Measurements from ENCODE around the gene NCOR2. TPM values are rescaled to one million over a fixed set of nuclear protein-coding genes. Genes with fewer than 3 reads are reported as not detected.

NCOR2 gene
- polyA plus RNA-seq, 1 donor (not counting 4 experiments of a cell fraction or from before 2014, with no cell fraction given) = 4.7 TPM

DNA sequence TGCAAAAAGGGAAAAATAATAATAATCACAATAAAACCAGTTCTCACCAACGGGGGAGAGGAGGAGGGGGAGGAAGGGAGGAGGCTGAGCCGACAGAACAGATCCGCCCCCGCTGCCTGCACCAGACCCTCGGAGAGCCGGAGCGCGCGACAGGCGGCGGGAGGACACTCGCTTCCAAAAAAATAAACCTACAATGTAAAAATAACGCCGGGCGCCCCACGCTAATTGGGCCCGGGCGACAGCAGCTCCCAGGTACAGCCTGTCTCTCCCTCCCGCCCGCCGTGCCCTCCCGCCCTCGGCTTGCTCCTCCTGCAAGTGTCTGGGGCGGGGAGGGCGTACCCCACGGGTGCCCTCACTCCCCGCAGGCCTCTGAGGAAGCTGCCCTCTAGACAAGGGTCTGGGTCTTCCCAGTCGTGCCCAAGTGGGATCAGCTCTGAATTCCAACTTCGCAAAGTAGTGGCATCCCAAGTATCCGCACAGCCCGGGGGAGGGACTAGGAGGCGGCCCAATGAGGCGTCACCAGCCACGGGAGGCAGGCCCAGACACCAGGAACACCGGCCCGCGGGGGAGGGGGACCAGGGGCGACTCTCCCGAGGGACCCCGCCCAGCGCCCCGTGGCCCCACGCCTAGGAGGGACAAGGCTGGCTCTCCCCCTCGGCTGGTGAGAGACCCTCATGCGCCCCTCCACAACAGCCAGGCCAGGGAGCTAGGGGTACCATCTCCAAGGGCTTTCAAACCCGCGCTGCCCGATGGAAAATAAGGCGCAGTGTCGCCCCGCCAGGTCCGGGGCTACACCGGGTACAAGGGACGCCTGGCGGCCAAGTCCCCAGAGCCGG, 1.0 kb downstream of the NCOR2 start:
- TF ChIP-seq, protein P1, sequence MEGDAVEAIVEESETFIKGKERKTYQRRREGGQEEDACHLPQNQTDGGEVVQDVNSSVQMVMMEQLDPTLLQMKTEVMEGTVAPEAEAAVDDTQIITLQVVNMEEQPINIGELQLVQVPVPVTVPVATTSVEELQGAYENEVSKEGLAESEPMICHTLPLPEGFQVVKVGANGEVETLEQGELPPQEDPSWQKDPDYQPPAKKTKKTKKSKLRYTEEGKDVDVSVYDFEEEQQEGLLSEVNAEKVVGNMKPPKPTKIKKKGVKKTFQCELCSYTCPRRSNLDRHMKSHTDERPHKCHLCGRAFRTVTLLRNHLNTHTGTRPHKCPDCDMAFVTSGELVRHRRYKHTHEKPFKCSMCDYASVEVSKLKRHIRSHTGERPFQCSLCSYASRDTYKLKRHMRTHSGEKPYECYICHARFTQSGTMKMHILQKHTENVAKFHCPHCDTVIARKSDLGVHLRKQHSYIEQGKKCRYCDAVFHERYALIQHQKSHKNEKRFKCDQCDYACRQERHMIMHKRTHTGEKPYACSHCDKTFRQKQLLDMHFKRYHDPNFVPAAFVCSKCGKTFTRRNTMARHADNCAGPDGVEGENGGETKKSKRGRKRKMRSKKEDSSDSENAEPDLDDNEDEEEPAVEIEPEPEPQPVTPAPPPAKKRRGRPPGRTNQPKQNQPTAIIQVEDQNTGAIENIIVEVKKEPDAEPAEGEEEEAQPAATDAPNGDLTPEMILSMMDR (optimal IDR thresholded peaks at IDR 0.05 in 1 of 3, IDR thresholded peaks at IDR 0.05 in 1 of 3, conservative IDR thresholded peaks at IDR 0.05 in 1 of 3; ENCODE audit: extremely low read depth in 1 of 3, insufficient read depth in 2 of 3, low read length in 3 of 3) = no peak
- no peak for TF ChIP-seq EZH2 (IDR thresholded peaks at IDR 0.05; ENCODE audit: low read length)
- Histone ChIP-seq H2AFZ (ENCODE audit: control insufficient read depth, low read length) (peak overlapping the region; percentile 46), H3K27me3 (ENCODE audit: control insufficient read depth, extremely low read depth, insufficient read depth, low read length) (no peaks in the 10 kb centered on the region), H3K4me1 (ENCODE audit: control insufficient read depth, extremely low read depth, insufficient read depth, low read length) (peaks cover 29% of the 10 kb centered on the region), H4K20me1 (ENCODE audit: control insufficient read depth, extremely low read depth, insufficient read depth, low read length) (peaks cover 35% of the 10 kb centered on the region), H3K79me2 (ENCODE audit: control insufficient read depth, insufficient read depth, low read length) (peaks cover 53% of the 10 kb centered on the region), H3K36me3 (ENCODE audit: control insufficient read depth in 2 of 2, extremely low read depth in 1 of 2, insufficient read depth in 2 of 2, low read length in 2 of 2) (peaks cover 0 to 6% of the 10 kb centered on the region in 2 experiments), H3K27ac (ENCODE audit: control insufficient read depth, insufficient read depth, low read length) (peak overlapping the region; percentile 85), H3K4me2 (ENCODE audit: control insufficient read depth, extremely low read depth, insufficient read depth, low read depth, low read length) (peak overlapping the region; percentile 87), H3K9ac (ENCODE audit: control insufficient read depth, extremely low read depth, insufficient read depth, low read length) (peak overlapping the region; percentile 92), H3K4me3 (ENCODE audit: control insufficient read depth in 2 of 3, extremely low read depth in 1 of 3, insufficient read depth in 2 of 3, low read depth in 1 of 3, low read length in 3 of 3) (peak overlapping the region; percentile 64 to 97 (median 94)), H3K9me3 (ENCODE audit: control insufficient read depth, low read depth, low read length) (no peaks in the 10 kb centered on the region), H3K9me1 (ENCODE audit: control insufficient read depth, extremely low read depth, insufficient read depth, low read length) (peaks cover 3% of the 10 kb centered on the region)
- FAIRE-seq (peak; percentile 17), DNase-seq (ENCODE audit: low read depth, low spot score) (no peak)
- dilution Hi-C loops (cut with MboI; ENCODE audit: extremely low pct_ligation_motif_present, low sequenced_read_pairs) = no loop called here

DNA sequence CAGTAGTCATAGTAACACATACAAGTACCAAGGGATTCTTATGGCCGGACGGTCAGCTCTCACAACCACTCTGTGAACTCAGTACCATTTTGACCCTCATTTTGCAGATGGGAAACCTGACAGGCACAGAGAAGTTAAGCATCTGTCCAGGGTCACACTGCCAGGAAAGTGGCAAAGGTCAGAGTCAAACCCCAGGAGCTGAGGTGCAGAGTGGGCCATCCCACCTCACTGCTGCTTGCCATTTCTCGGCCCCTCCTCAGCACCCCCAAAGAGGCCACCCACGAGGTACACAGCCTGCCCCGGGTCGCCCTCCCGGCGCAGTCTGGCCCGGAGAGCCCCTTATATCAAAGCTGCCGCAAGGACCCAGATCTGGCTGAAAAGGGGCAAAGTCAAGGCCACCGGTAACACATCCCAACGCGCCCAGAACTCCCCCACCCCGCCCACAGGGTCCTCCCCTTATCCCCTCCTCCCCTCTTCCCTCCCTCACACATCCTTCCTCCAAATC, 1.7 kb downstream of the NCOR2 start:
- Histone ChIP-seq H3K27ac (ENCODE audit: control insufficient read depth, insufficient read depth, low read length) (peak overlapping the region; percentile 85), H3K79me2 (ENCODE audit: control insufficient read depth, insufficient read depth, low read length) (peaks cover 60% of the 10 kb centered on the region), H3K4me3 (ENCODE audit: control insufficient read depth in 2 of 3, extremely low read depth in 1 of 3, insufficient read depth in 2 of 3, low read depth in 1 of 3, low read length in 3 of 3) (peak overlapping the region; percentile 64 to 97 (median 94)), H2AFZ (ENCODE audit: control insufficient read depth, low read length) (no peak overlapping the region), H4K20me1 (ENCODE audit: control insufficient read depth, extremely low read depth, insufficient read depth, low read length) (peaks cover 42% of the 10 kb centered on the region), H3K4me2 (ENCODE audit: control insufficient read depth, extremely low read depth, insufficient read depth, low read depth, low read length) (peak overlapping the region; percentile 87), H3K27me3 (ENCODE audit: control insufficient read depth, extremely low read depth, insufficient read depth, low read length) (no peaks in the 10 kb centered on the region), H3K4me1 (ENCODE audit: control insufficient read depth, extremely low read depth, insufficient read depth, low read length) (peaks cover 36% of the 10 kb centered on the region), H3K9me1 (ENCODE audit: control insufficient read depth, extremely low read depth, insufficient read depth, low read length) (peaks cover 3% of the 10 kb centered on the region), H3K9ac (ENCODE audit: control insufficient read depth, extremely low read depth, insufficient read depth, low read length) (peak overlapping the region; percentile 92), H3K36me3 (ENCODE audit: control insufficient read depth in 2 of 2, extremely low read depth in 1 of 2, insufficient read depth in 2 of 2, low read length in 2 of 2) (peaks cover 0 to 6% of the 10 kb centered on the region in 2 experiments), H3K9me3 (ENCODE audit: control insufficient read depth, low read depth, low read length) (no peaks in the 10 kb centered on the region)
- FAIRE-seq = no peak
- DNase-seq (ENCODE audit: low read depth, low spot score) = no peak
- no peak for TF ChIP-seq EZH2 (IDR thresholded peaks at IDR 0.05; ENCODE audit: low read length)
- TF ChIP-seq, protein P1 (optimal IDR thresholded peaks at IDR 0.05 in 1 of 3, IDR thresholded peaks at IDR 0.05 in 1 of 3, conservative IDR thresholded peaks at IDR 0.05 in 1 of 3; ENCODE audit: extremely low read depth in 1 of 3, insufficient read depth in 2 of 3, low read length in 3 of 3) = no peak
- dilution Hi-C loops (cut with MboI; ENCODE audit: extremely low pct_ligation_motif_present, low sequenced_read_pairs) = no loop called here

Measured in keratinocyte (primary cell).